RPMI8226 (cell line): ENCODE measurements around the gene SAXO1.
"Not testable (repeated sequence)": the region's sequence is repeated elsewhere in the genome, so short reads cannot be mapped to it uniquely, and the experiment has no call there.

Experiments
- DNase-seq: peaks from one replicate; pipeline ENCODE4 v3.0.0-alpha.2; 2015

The SAXO1 gene

GRCh38 chr9:18997151-18997550 lies 35.9 kb downstream of the SAXO1 start:
- DNase-seq, result no peak

GRCh38 chr9:18996211-18996610 lies 36.8 kb downstream of the SAXO1 start:
- no peak for DNase-seq

- no peak for DNase-seq
Measured at GRCh38 chr9:18994263-18994916, 38.6 kb downstream of the SAXO1 start.

- DNase-seq, result not testable (repeated sequence)
Measured at GRCh38 chr9:18991197-18991596, 41.8 kb downstream of the SAXO1 start.

GRCh38 chr9:18990494-18990893 lies 42.5 kb downstream of the SAXO1 start:
- DNase-seq, result no peak

GRCh38 chr9:18989865-18990264 lies 43.1 kb downstream of the SAXO1 start:
- DNase-seq, result no peak

- DNase-seq, result no peak
Measured at GRCh38 chr9:18989097-18989496, 43.9 kb downstream of the SAXO1 start.

- no peak for DNase-seq
Measured at GRCh38 chr9:18988003-18988402, 45.0 kb downstream of the SAXO1 start.

GRCh38 chr9:18985996-18986395 lies 47.0 kb downstream of the SAXO1 start:
- DNase-seq, result no peak

- DNase-seq, result no peak
Measured at GRCh38 chr9:18985464-18985951, 47.5 kb downstream of the SAXO1 start.

GRCh38 chr9:18982262-18982620 lies 50.8 kb downstream of the SAXO1 start:
- no peak for DNase-seq

- DNase-seq, result no peak
Measured at GRCh38 chr9:18981476-18982261, 51.3 kb downstream of the SAXO1 start.

- no peak for DNase-seq
Measured at GRCh38 chr9:18980189-18980588, 52.8 kb downstream of the SAXO1 start.

- no peak for DNase-seq
Measured at GRCh38 chr9:18979367-18979766, 53.6 kb downstream of the SAXO1 start.

- DNase-seq, result no peak
Measured at GRCh38 chr9:18978188-18978587, 54.8 kb downstream of the SAXO1 start.

GRCh38 chr9:18976709-18977531 lies 56.1 kb downstream of the SAXO1 start:
- no peak for DNase-seq

GRCh38 chr9:18976221-18976708 lies 56.7 kb downstream of the SAXO1 start:
- DNase-seq, result no peak

GRCh38 chr9:18973348-18973747 lies 59.7 kb downstream of the SAXO1 start:
- DNase-seq, result no peak

- DNase-seq, result no peak
Measured at GRCh38 chr9:18972675-18973074, 60.3 kb downstream of the SAXO1 start.

GRCh38 chr9:18971909-18972308 lies 61.1 kb downstream of the SAXO1 start:
- DNase-seq, result no peak

GRCh38 chr9:18971404-18971803 lies 61.6 kb downstream of the SAXO1 start:
- no peak for DNase-seq

- no peak for DNase-seq
Measured at GRCh38 chr9:18970393-18970792, 62.6 kb downstream of the SAXO1 start.

- no peak for DNase-seq
Measured at GRCh38 chr9:18969128-18969527, 63.9 kb downstream of the SAXO1 start.
